Activated B cell treated with CpG ODN at 0.5 μM for 24 hours (primary cell): ENCODE data around the gene PIEZO1. TPM values are rescaled to one million over a fixed set of nuclear protein-coding genes. Genes with fewer than 3 reads are reported as not detected.

ENCODE experiments used
- ATAC-seq: fragments of 200-7000 bp; cut with Tn5 transposase; one replicate; pipeline ENCODE4 v1.10.0; 2021; ENCODE audit warnings: low read depth, mild to moderate bottlenecking, moderate library complexity
- CTCF ChIA-PET: fragments of 350-600 bp; sonication (Branson Sonifier 250); formaldehyde crosslinking; loops from one replicate; lab custom pipeline; 2021; ENCODE audit warnings: antibody characterized with exemption; lab: Charles Lee
- POLR2A ChIA-PET: fragments of 350-600 bp; sonication (Branson Sonifier 250); formaldehyde crosslinking; loops from one replicate; lab custom pipeline; 2021; ENCODE audit warnings: antibody characterized with exemption; lab: Charles Lee
- DNase-seq: peaks from one replicate; pipeline ENCODE4 v3.0.0; 2022
- H3K27ac Mint-ChIP-seq: one replicate; pipeline ENCODE4 v1.8.0; 2020; ENCODE audit warnings: mixed read lengths
- H3K27me3 Mint-ChIP-seq: one replicate; pipeline ENCODE4 v1.8.0; 2021; ENCODE audit warnings: mixed read lengths
- H3K36me3 Mint-ChIP-seq: one replicate; pipeline ENCODE4 v1.8.0; 2021; ENCODE audit warnings: low read depth, mixed read lengths
- H3K4me1 Mint-ChIP-seq: one replicate; pipeline ENCODE4 v1.8.0; 2021; ENCODE audit warnings: mixed read lengths
- H3K4me3 Mint-ChIP-seq: one replicate; pipeline ENCODE4 v1.8.0; 2020; ENCODE audit warnings: mild to moderate bottlenecking, mixed read lengths
- H3K9me3 Mint-ChIP-seq: one replicate; pipeline ENCODE4 v1.8.0; 2020; ENCODE audit warnings: mixed read lengths
- CTCF ChIP-seq: fragments of 200-600 bp; IDR thresholded peaks from one replicate; pipeline ENCODE4 v1.8.0; 2022; ENCODE audit warnings: antibody characterized with exemption, mild to moderate bottlenecking
- intact Hi-C: fragments of 100-400 bp; cut with micrococcal nuclease; formaldehyde crosslinking; loops from one replicate; pipeline ENCODE4 v1.15.1; 2024
- total RNA-seq: library from RNA; stranded (reverse); gene quantifications from 2 replicates; pipeline ENCODE4 v1.2.3, GENCODE V29; 2022

The PIEZO1 gene
- total RNA-seq, 1 donor from 2014 or later = 85.9 TPM

- ChIA-PET POLR2A (interaction anchor here (0.8 kb wide), 1 partner anchor 62 kb away, joined by 3 read pairs; no protein-coding TSS in a partner anchor), CTCF (no interaction called here)
- intact Hi-C loops = no loop called here
- H3K36me3 Mint-ChIP-seq = peaks cover 33% of the 10 kb centered on the region
- no peaks in the 10 kb centered on the region for H3K27me3 Mint-ChIP-seq
- no peak overlapping the region for H3K27ac Mint-ChIP-seq
- DNase-seq (no peak), ATAC-seq (no peak)
- no peak overlapping the region for H3K4me3 Mint-ChIP-seq
- no peaks in the 10 kb centered on the region for H3K9me3 Mint-ChIP-seq
- TF ChIP-seq CTCF = no peak
- no peaks in the 10 kb centered on the region for H3K4me1 Mint-ChIP-seq
These were observed 72.0 kb downstream of the PIEZO1 start for GRCh38 chr16:88713054-88713453.

- H3K4me3 Mint-ChIP-seq = no peak overlapping the region
- H3K36me3 Mint-ChIP-seq = peaks cover 28% of the 10 kb centered on the region
- ChIA-PET POLR2A (interaction anchor here (0.6 to 0.8 kb wide), 2 partner anchors 61 to 792 kb away, joined by 3 to 4 read pairs; no protein-coding TSS in a partner anchor), CTCF (no interaction called here)
- no peaks in the 10 kb centered on the region for H3K9me3 Mint-ChIP-seq
- intact Hi-C loops = no loop called here
- TF ChIP-seq CTCF = no peak
- H3K27me3 Mint-ChIP-seq = no peaks in the 10 kb centered on the region
- DNase-seq (no peak), ATAC-seq (no peak)
- H3K27ac Mint-ChIP-seq = no peak overlapping the region
- peaks cover 1% of the 10 kb centered on the region for H3K4me1 Mint-ChIP-seq
These were observed 72.5 kb downstream of the PIEZO1 start for GRCh38 chr16:88712362-88712979.

GRCh38 chr16:88711750-88712340, 73.2 kb downstream of the PIEZO1 start:
- H3K4me1 Mint-ChIP-seq = peaks cover 7% of the 10 kb centered on the region
- H3K9me3 Mint-ChIP-seq = no peaks in the 10 kb centered on the region
- intact Hi-C loops = no loop called here
- H3K4me3 Mint-ChIP-seq = no peak overlapping the region
- ChIA-PET CTCF (no interaction called here), POLR2A (no interaction called here)
- H3K27ac Mint-ChIP-seq = no peak overlapping the region
- ATAC-seq (no peak), DNase-seq (no peak)
- H3K27me3 Mint-ChIP-seq = no peaks in the 10 kb centered on the region
- no peak for TF ChIP-seq CTCF
- peaks cover 22% of the 10 kb centered on the region for H3K36me3 Mint-ChIP-seq

- Mint-ChIP-seq H3K4me1 (peaks cover 9% of the 10 kb centered on the region), H3K9me3 (no peaks in the 10 kb centered on the region), H3K27me3 (no peaks in the 10 kb centered on the region), H3K4me3 (no peak overlapping the region), H3K27ac (no peak overlapping the region), H3K36me3 (peaks cover 15% of the 10 kb centered on the region)
- ATAC-seq = no peak
- DNase-seq = no peak
- ChIA-PET POLR2A (interaction anchor here (0.6 kb wide), 1 partner anchor 92 kb away, joined by 3 read pairs; no protein-coding TSS in a partner anchor), CTCF (no interaction called here)
- TF ChIP-seq CTCF = no peak
- intact Hi-C loops = no loop called here
These were observed 74.5 kb downstream of the PIEZO1 start for GRCh38 chr16:88710556-88710955.
